Measurements from ENCODE around the gene TMEM47. TPM values are rescaled to one million over a fixed set of nuclear protein-coding genes. Genes with fewer than 3 reads are reported as not detected.

Gene TMEM47
- total RNA-seq, 3 donors from 2014 or later, result 3.4 to 43.4 (median 5.3) TPM

GRCh38 chrX:34656467-34656841 is 631 bp downstream of the TMEM47 start:
- Histone ChIP-seq H3K4me3 (no peak overlapping the region), H3K4me1 (ENCODE audit: low read depth) (no peaks in the 10 kb centered on the region), H3K9me3 (no peaks in the 10 kb centered on the region), H3K36me3 (ENCODE audit: low read depth) (no peaks in the 10 kb centered on the region)
- DNase-seq, result peak in 2 of 3 donors; percentile 21 to 41
- TF ChIP-seq, protein P1, sequence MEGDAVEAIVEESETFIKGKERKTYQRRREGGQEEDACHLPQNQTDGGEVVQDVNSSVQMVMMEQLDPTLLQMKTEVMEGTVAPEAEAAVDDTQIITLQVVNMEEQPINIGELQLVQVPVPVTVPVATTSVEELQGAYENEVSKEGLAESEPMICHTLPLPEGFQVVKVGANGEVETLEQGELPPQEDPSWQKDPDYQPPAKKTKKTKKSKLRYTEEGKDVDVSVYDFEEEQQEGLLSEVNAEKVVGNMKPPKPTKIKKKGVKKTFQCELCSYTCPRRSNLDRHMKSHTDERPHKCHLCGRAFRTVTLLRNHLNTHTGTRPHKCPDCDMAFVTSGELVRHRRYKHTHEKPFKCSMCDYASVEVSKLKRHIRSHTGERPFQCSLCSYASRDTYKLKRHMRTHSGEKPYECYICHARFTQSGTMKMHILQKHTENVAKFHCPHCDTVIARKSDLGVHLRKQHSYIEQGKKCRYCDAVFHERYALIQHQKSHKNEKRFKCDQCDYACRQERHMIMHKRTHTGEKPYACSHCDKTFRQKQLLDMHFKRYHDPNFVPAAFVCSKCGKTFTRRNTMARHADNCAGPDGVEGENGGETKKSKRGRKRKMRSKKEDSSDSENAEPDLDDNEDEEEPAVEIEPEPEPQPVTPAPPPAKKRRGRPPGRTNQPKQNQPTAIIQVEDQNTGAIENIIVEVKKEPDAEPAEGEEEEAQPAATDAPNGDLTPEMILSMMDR (IDR thresholded peaks at IDR 0.05), result no peak
- intact Hi-C loops (cut with DNase I, micrococcal nuclease), result no loop called here
- ATAC-seq, result no peak

DNA sequence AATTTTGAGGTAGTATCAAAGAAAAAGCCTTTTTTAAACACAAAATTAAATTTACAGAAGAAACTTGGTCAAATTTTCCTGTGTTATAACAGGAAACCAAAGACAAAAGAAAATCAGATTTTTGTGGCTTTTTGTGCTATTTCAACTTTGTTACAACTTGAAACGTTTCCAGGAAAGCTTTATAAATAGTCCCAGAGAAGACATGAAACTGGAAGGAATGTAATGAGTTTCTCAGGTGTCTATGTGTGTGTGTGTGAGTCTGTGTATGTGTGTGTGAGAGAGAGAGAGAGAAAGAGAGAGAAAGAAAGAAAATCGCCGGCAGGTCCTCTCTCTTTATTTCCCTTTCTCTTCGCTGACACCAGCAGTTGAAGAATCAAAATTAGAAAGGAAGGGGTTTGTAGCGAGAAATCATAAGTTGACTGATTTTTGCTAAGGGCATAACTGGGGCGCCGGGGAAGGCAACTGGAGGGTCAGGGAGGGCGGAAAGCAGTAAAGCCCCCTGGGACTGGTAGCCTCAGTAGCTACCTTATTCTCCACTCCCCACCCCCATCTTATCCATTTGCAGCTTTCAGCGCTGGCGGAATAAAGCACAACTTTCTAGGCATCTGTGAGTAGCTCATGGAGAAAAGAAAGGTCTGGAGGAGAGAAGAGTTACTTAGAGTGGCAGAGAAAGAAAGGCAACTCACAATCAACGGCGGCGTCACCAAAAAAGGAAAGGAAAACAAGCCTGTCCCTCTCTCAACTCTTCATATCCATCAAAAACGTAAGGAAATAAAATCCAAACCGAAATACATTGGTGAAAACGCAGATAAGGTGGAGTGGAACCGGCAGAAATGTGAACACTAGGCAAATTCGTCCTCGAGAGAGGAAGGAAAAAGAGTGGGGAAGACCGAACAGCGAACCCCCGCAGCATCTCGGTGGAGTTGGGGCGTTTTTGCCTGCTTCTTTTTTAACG is 1.3 kb downstream of the TMEM47 start:
- Histone ChIP-seq H3K9me3 (no peaks in the 10 kb centered on the region), H3K4me3 (no peak overlapping the region), H3K36me3 (ENCODE audit: low read depth) (no peaks in the 10 kb centered on the region), H3K4me1 (ENCODE audit: low read depth) (no peaks in the 10 kb centered on the region)
- DNase-seq (no peak), ATAC-seq (no peak)
- TF ChIP-seq, protein P1 (IDR thresholded peaks at IDR 0.05), result no peak
- intact Hi-C loops (cut with DNase I, micrococcal nuclease), result no loop called here

- no peak for ATAC-seq
- H3K4me3 ChIP-seq, result no peak overlapping the region
- no peaks in the 10 kb centered on the region for H3K36me3 ChIP-seq (ENCODE audit: low read depth)
- no peak for DNase-seq
- H3K9me3 ChIP-seq, result no peaks in the 10 kb centered on the region
- TF ChIP-seq, protein P1 (IDR thresholded peaks at IDR 0.05), result no peak
- H3K4me1 ChIP-seq (ENCODE audit: low read depth), result no peaks in the 10 kb centered on the region
- intact Hi-C loops (cut with DNase I, micrococcal nuclease), result no loop called here
Observed at GRCh38 chrX:34654696-34655490, 2.2 kb downstream of the TMEM47 start.

DNA sequence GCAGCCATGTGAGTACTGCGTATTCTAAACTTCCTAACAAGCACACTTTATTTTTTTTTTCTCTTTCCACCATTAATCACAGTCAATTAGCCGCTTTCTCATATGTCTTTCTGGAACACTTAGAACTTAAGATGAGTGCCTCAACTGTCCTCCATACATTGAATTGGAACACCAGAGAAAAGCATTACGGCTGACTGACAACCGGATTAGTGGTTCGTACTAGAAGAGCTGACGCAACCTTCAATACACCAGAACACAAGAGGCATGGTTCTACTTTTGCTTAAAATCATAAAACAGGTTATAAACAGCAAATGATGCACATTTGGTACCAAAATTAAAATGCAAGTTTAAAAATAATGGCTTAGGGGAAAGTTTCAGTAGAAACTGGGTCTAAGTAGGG is 3.3 kb downstream of the TMEM47 start:
- H3K4me1 ChIP-seq (ENCODE audit: low read depth), result no peaks in the 10 kb centered on the region
- intact Hi-C loops (cut with DNase I, micrococcal nuclease), result no loop called here
- H3K4me3 ChIP-seq, result no peak overlapping the region
- H3K9me3 ChIP-seq, result no peaks in the 10 kb centered on the region
- TF ChIP-seq, protein P1 (IDR thresholded peaks at IDR 0.05), result no peak
- no peak for DNase-seq
- no peak for ATAC-seq
- no peaks in the 10 kb centered on the region for H3K36me3 ChIP-seq (ENCODE audit: low read depth)

DNA sequence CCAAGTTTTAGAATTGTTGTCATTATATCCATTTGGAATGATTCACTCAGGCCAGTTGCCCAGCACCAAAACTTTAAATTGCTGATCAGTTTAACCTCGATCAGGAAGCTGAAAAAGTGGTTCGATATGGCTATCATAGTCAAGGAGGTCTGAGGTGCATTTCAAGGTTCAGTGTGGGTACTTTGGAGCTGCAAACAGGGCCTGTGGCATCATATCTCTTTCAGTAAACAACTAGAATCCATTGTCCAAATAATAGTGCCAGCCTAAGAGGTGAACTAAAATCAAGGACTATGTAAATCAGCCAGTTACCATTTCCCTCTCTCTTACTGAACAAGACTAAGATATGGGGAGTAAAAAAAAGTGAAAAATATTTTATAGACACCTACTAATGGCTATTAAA is 14.2 kb downstream of the TMEM47 start:
- intact Hi-C loops (cut with DNase I, micrococcal nuclease), result no loop called here
- no peaks in the 10 kb centered on the region for H3K4me1 ChIP-seq (ENCODE audit: low read depth)
- H3K4me3 ChIP-seq, result no peak overlapping the region
- H3K36me3 ChIP-seq (ENCODE audit: low read depth), result no peaks in the 10 kb centered on the region
- no peak for DNase-seq
- H3K9me3 ChIP-seq, result no peaks in the 10 kb centered on the region
- TF ChIP-seq, protein P1 (IDR thresholded peaks at IDR 0.05), result no peak
- no peak for ATAC-seq
